Measurements from ENCODE around the gene MROH8.

MROH8 gene

GRCh38 chr20:37226889-37227288 lies 47.5 kb upstream of the MROH8 start:
- H3K27me3 ChIP-seq (ENCODE audit: insufficient read depth, low read length, poor library complexity): no peaks in the 10 kb centered on the region
- no peak for ATAC-seq (ENCODE audit: insufficient read depth, low read depth)
- no peak overlapping the region for H3K4me3 ChIP-seq (ENCODE audit: low read depth in 1 of 2, low read length in 2 of 2)
- H3K4me2 ChIP-seq (ENCODE audit: insufficient read depth, low read length): no peak overlapping the region
- no peak overlapping the region for H3K9ac ChIP-seq (ENCODE audit: low read depth, low read length)
- DNase-seq: no peak
- peaks cover 9% of the 10 kb centered on the region; the same call in 1 of the 2 replicates for H4K20me1 ChIP-seq (ENCODE audit: insufficient read depth, low read length)
- H3K27ac ChIP-seq (ENCODE audit: low read length): no peak overlapping the region
- H3K79me2 ChIP-seq (ENCODE audit: insufficient read depth, low read length): no peaks in the 10 kb centered on the region
- no peak overlapping the region for H2AFZ ChIP-seq (ENCODE audit: low read depth, low read length)
- H3K9me3 ChIP-seq (ENCODE audit: insufficient read depth, low read length, severe bottlenecking): no peaks in the 10 kb centered on the region
- peaks cover 99% of the 10 kb centered on the region for H3K36me3 ChIP-seq (ENCODE audit: insufficient read depth, low read length)
- no peaks in the 10 kb centered on the region for H3K4me1 ChIP-seq (ENCODE audit: insufficient read depth, low read length)
- TF ChIP-seq CTCF (IDR thresholded peaks at IDR 0.05; ENCODE audit: borderline replicate concordance, extremely low read depth, low read length, poor library complexity, severe bottlenecking) (no peak), EZH2 (IDR thresholded peaks at IDR 0.05; ENCODE audit: borderline replicate concordance, low read depth, low read length, severe bottlenecking) (no peak)

- Histone ChIP-seq H3K9me3 (ENCODE audit: insufficient read depth, low read length, severe bottlenecking) (no peaks in the 10 kb centered on the region), H3K4me2 (ENCODE audit: insufficient read depth, low read length) (no peak overlapping the region), H3K4me1 (ENCODE audit: insufficient read depth, low read length) (no peaks in the 10 kb centered on the region), H3K27me3 (ENCODE audit: insufficient read depth, low read length, poor library complexity) (no peaks in the 10 kb centered on the region), H2AFZ (ENCODE audit: low read depth, low read length) (no peak overlapping the region), H3K27ac (ENCODE audit: low read length) (no peak overlapping the region), H4K20me1 (ENCODE audit: insufficient read depth, low read length) (peaks cover 14% of the 10 kb centered on the region; the same call in 1 of the 2 replicates), H3K36me3 (ENCODE audit: insufficient read depth, low read length) (peaks cover 93% of the 10 kb centered on the region), H3K79me2 (ENCODE audit: insufficient read depth, low read length) (peaks cover 4% of the 10 kb centered on the region), H3K9ac (ENCODE audit: low read depth, low read length) (no peak overlapping the region), H3K4me3 (ENCODE audit: low read depth in 1 of 2, low read length in 2 of 2) (no peak overlapping the region)
- TF ChIP-seq EZH2 (IDR thresholded peaks at IDR 0.05; ENCODE audit: borderline replicate concordance, low read depth, low read length, severe bottlenecking) (no peak), CTCF (IDR thresholded peaks at IDR 0.05; ENCODE audit: borderline replicate concordance, extremely low read depth, low read length, poor library complexity, severe bottlenecking) (no peak)
- no peak for ATAC-seq (ENCODE audit: insufficient read depth, low read depth)
- DNase-seq: no peak
Measured at GRCh38 chr20:37225146-37225545, 45.8 kb upstream of the MROH8 start.

- no peak overlapping the region for H3K4me2 ChIP-seq (ENCODE audit: insufficient read depth, low read length)
- H3K9ac ChIP-seq (ENCODE audit: low read depth, low read length): no peak overlapping the region
- peaks cover 7% of the 10 kb centered on the region for H3K79me2 ChIP-seq (ENCODE audit: insufficient read depth, low read length)
Measured at GRCh38 chr20:37223053-37223452, 43.7 kb upstream of the MROH8 start.

More at GRCh38 chr20:37223053-37223452, 43.7 kb upstream of the MROH8 start:
- no peak for DNase-seq
- no peaks in the 10 kb centered on the region for H3K27me3 ChIP-seq (ENCODE audit: insufficient read depth, low read length, poor library complexity)
- no peak overlapping the region for H3K4me3 ChIP-seq (ENCODE audit: low read depth in 1 of 2, low read length in 2 of 2)
- ATAC-seq (ENCODE audit: insufficient read depth, low read depth): no peak
- no peaks in the 10 kb centered on the region for H3K9me3 ChIP-seq (ENCODE audit: insufficient read depth, low read length, severe bottlenecking)
- H2AFZ ChIP-seq (ENCODE audit: low read depth, low read length): no peak overlapping the region
- H3K27ac ChIP-seq (ENCODE audit: low read length): no peak overlapping the region
- peaks cover 13% of the 10 kb centered on the region; the same call in 1 of the 2 replicates for H4K20me1 ChIP-seq (ENCODE audit: insufficient read depth, low read length)
- no peaks in the 10 kb centered on the region for H3K4me1 ChIP-seq (ENCODE audit: insufficient read depth, low read length)
- peaks cover 93% of the 10 kb centered on the region for H3K36me3 ChIP-seq (ENCODE audit: insufficient read depth, low read length)
- TF ChIP-seq EZH2 (IDR thresholded peaks at IDR 0.05; ENCODE audit: borderline replicate concordance, low read depth, low read length, severe bottlenecking): no peak
- no peak for TF ChIP-seq CTCF (IDR thresholded peaks at IDR 0.05; ENCODE audit: borderline replicate concordance, extremely low read depth, low read length, poor library complexity, severe bottlenecking)

All from DND-41 (cell line).